Vagina (tissue), 2 donors: ENCODE results near the gene MAPRE3. TPM values are rescaled to one million over a fixed set of nuclear protein-coding genes. Genes with fewer than 3 reads are reported as not detected.

Experiments used
- DNase-seq, 2 donors: peaks; one replicate each; pipeline ENCODE4 v3.0.0-alpha.2; 2017; ENCODE audit errors: extremely low spot score in 2 of 2
- H3K27ac ChIP-seq: fragments of 200-600 bp; sonication (generic); one replicate; pipeline ENCODE4 v1.5.1; 2019
- H3K27me3 ChIP-seq: fragments of 200-600 bp; sonication (generic); one replicate; pipeline ENCODE4 v1.5.1; 2019
- H3K36me3 ChIP-seq, 2 donors: fragments of 200-600 bp; sonication (generic); one replicate each; pipeline ENCODE4 v1.5.1; 2017 to 2019
- H3K4me1 ChIP-seq: fragments of 200-600 bp; sonication (generic); one replicate; pipeline ENCODE4 v1.5.1; 2019
- H3K4me3 ChIP-seq, 2 donors: fragments of 200-600 bp; sonication (generic); 1 replicate in 1 of 2; 2 replicates in 1 of 2; pipeline ENCODE4 v1.5.1; 2016 to 2019
- H3K9me3 ChIP-seq: fragments of 200-600 bp; sonication (generic); one replicate; pipeline ENCODE4 v1.5.1; 2019
- POLR2A ChIP-seq, 2 donors: fragments of 450-650 bp; IDR thresholded peaks; one replicate each; pipeline ENCODE4 v1.6.1; 2017; ENCODE audit warnings: antibody characterized with exemption in 2 of 2, mild to moderate bottlenecking in 2 of 2, moderate library complexity in 2 of 2
- POLR2AphosphoS5 ChIP-seq, 2 donors: sonication (generic); formaldehyde crosslinking; IDR thresholded peaks; one replicate each; pipeline ENCODE4 v1.9.0; 2017; ENCODE audit warnings: antibody characterized with exemption in 2 of 2, mild to moderate bottlenecking in 2 of 2, low read depth in 1 of 2; ENCODE audit not compliant: insufficient read depth in 1 of 2
- intact Hi-C: fragments of 100-400 bp; cut with DNase I; formaldehyde crosslinking; loops from one replicate; pipeline ENCODE4 v1.15.1; 2023
- total RNA-seq: library from RNA; depleted of rRNA; stranded (reverse); fragments of >200 nt; gene quantifications from one replicate; pipeline ENCODE4 v1.2.3, GENCODE V29; 2016
- TF ChIP-seq, protein P1 (sequence below), 3 experiments: fragments of 450-650 bp in 2 of 3; fragments of 200-600 bp in 1 of 3; sonication (generic) in 1 of 3; IDR thresholded peaks; one replicate each; pipeline ENCODE4 v1.5.1; 2017 to 2019; ENCODE audit warnings: antibody characterized with exemption in 3 of 3, mild to moderate bottlenecking in 2 of 3, moderate library complexity in 2 of 3

The MAPRE3 gene
- total RNA-seq, 1 donor from 2014 or later, result 20.6 TPM

DNA sequence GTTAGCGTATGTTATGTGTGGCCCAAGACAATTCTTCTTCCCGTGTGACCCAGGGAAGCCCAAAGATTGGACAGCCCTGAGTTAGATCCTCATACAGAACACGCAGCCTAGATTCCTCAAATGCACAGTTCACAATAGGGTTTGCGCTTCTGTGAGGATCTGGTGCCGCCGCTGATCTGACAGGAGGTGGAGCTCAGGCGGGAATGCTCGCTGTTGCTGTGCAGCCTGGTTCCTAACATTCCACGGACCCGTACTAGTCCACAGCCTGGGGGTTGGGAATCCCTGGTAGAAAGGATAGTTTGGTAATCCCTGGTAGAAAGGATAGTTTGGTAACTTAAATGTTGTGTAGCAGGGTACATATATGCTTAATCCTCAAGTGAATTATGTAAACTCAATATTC is 27.0 kb downstream of the MAPRE3 start:
- Histone ChIP-seq H3K27ac (no peak overlapping the region), H3K9me3 (no peaks in the 10 kb centered on the region), H3K27me3 (no peaks in the 10 kb centered on the region), H3K4me3 (no peak overlapping the region), H3K4me1 (no peaks in the 10 kb centered on the region), H3K36me3 (no peaks in the 10 kb centered on the region)
- intact Hi-C loops, result no loop called here
- TF ChIP-seq POLR2A (IDR thresholded peaks at IDR 0.05) (no peak), POLR2AphosphoS5 (IDR thresholded peaks at IDR 0.05; ENCODE audit: insufficient read depth in 1 of 2, low read depth in 1 of 2) (no peak)
- TF ChIP-seq, protein P1, sequence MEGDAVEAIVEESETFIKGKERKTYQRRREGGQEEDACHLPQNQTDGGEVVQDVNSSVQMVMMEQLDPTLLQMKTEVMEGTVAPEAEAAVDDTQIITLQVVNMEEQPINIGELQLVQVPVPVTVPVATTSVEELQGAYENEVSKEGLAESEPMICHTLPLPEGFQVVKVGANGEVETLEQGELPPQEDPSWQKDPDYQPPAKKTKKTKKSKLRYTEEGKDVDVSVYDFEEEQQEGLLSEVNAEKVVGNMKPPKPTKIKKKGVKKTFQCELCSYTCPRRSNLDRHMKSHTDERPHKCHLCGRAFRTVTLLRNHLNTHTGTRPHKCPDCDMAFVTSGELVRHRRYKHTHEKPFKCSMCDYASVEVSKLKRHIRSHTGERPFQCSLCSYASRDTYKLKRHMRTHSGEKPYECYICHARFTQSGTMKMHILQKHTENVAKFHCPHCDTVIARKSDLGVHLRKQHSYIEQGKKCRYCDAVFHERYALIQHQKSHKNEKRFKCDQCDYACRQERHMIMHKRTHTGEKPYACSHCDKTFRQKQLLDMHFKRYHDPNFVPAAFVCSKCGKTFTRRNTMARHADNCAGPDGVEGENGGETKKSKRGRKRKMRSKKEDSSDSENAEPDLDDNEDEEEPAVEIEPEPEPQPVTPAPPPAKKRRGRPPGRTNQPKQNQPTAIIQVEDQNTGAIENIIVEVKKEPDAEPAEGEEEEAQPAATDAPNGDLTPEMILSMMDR (IDR thresholded peaks at IDR 0.05), result no peak
- DNase-seq, result no peak

DNA sequence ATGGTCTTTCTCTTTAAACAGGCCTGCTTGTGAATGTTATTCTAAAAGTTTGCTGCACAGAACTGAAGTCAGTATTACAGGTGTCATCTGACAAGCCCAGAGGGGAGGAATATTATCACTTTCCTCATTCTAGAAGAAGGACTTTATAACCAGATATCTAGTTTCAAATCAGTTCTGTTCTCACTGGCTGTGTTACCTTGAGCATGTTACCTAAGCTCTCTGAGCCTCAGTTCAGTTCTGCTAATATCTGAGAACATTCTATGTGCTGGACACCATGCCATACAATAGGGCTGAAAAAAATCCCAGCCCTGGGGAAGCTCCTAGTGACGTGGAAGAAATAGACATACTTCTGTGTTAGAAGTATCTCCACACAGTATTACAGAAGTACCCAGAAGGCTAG is 27.9 kb downstream of the MAPRE3 start:
- H3K4me1 ChIP-seq, result no peaks in the 10 kb centered on the region
- H3K27ac ChIP-seq, result no peak overlapping the region
- no peak overlapping the region for H3K4me3 ChIP-seq
- DNase-seq, result no peak
- intact Hi-C loops, result no loop called here
- H3K9me3 ChIP-seq, result no peaks in the 10 kb centered on the region
- no peaks in the 10 kb centered on the region for H3K27me3 ChIP-seq
- TF ChIP-seq POLR2AphosphoS5 (IDR thresholded peaks at IDR 0.05; ENCODE audit: insufficient read depth in 1 of 2, low read depth in 1 of 2) (no peak), POLR2A (IDR thresholded peaks at IDR 0.05) (no peak)
- TF ChIP-seq, protein P1 (IDR thresholded peaks at IDR 0.05), result no peak
- H3K36me3 ChIP-seq, result no peaks in the 10 kb centered on the region

DNA sequence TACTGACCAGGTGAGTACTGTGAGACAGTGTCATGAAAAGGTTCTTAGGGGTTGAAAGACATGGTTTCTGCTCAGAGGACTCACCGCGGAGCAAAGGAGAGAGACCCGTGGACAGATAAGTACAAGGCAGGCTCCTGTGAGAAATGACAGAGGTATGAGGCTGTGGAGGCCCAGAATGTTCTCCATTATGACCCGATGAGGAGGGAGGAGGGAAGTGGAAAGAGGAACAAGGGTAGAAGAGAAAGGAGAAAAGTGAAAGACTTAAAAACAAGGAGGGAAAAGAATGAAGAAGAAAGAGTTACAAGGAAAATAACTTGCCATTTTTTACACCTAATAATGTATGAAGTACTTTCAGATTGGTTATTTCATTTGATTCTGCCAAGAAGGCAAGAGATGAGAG is 29.8 kb downstream of the MAPRE3 start:
- no peak for DNase-seq

DNA sequence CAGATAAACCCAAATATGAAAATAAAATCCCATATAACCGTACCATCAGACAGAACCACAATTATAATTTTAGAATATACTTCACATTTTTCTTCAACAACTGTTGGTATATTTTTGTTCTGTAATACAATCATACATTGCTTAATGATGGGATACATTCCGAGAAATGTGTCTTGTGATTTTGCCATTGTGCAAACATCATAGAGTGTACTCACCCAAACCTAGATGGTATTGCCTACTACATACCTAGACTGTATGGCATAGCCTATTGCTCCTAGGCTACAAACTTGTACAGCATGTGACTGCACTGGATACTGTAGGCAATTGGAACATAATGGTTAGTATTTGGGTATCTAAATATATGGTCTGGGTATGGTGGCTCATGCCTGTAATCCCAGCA is 30.6 kb downstream of the MAPRE3 start:
- TF ChIP-seq POLR2A (IDR thresholded peaks at IDR 0.05) (no peak), POLR2AphosphoS5 (IDR thresholded peaks at IDR 0.05; ENCODE audit: insufficient read depth in 1 of 2, low read depth in 1 of 2) (no peak)
- TF ChIP-seq, protein P1 (IDR thresholded peaks at IDR 0.05), result no peak
- Histone ChIP-seq H3K36me3 (no peaks in the 10 kb centered on the region), H3K9me3 (no peaks in the 10 kb centered on the region), H3K4me3 (no peak overlapping the region), H3K4me1 (no peaks in the 10 kb centered on the region), H3K27me3 (no peaks in the 10 kb centered on the region), H3K27ac (no peak overlapping the region)
- DNase-seq, result no peak
- intact Hi-C loops, result no loop called here

More for the DNA sequence above, 29.8 kb downstream of the MAPRE3 start:
- Histone ChIP-seq H3K27ac (no peak overlapping the region), H3K4me3 (no peak overlapping the region), H3K36me3 (no peaks in the 10 kb centered on the region), H3K4me1 (no peaks in the 10 kb centered on the region), H3K27me3 (no peaks in the 10 kb centered on the region), H3K9me3 (no peaks in the 10 kb centered on the region)
- intact Hi-C loops, result no loop called here
- TF ChIP-seq POLR2AphosphoS5 (IDR thresholded peaks at IDR 0.05; ENCODE audit: insufficient read depth in 1 of 2, low read depth in 1 of 2) (no peak), POLR2A (IDR thresholded peaks at IDR 0.05) (no peak)
- TF ChIP-seq, protein P1 (IDR thresholded peaks at IDR 0.05), result no peak

DNA sequence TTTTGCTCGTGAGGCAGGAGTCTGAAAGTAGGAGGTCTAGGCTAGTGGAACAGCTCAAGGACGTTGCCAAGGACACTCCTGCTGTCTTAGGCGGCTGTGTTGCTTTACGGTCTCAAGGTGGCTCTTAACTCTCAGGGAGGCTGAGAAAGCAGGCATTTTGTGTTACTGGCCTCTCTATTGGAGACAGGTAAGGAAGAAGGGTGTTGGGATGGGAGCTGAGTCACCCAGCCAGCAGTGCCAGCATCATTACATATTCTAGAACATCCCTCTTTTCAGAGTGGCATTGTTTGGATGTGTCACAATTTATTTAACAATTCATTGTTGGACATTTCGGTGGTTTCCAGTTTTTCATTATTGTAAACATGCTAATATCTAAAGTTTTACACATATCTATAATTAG is 31.5 kb downstream of the MAPRE3 start:
- no peak overlapping the region for H3K27ac ChIP-seq
- intact Hi-C loops, result no loop called here
- H3K36me3 ChIP-seq, result no peaks in the 10 kb centered on the region
- no peaks in the 10 kb centered on the region for H3K4me1 ChIP-seq
- no peak overlapping the region for H3K4me3 ChIP-seq
- no peaks in the 10 kb centered on the region for H3K27me3 ChIP-seq
- no peaks in the 10 kb centered on the region for H3K9me3 ChIP-seq
- no peak for DNase-seq
- TF ChIP-seq POLR2AphosphoS5 (IDR thresholded peaks at IDR 0.05; ENCODE audit: insufficient read depth in 1 of 2, low read depth in 1 of 2), result no peak
- TF ChIP-seq POLR2A (IDR thresholded peaks at IDR 0.05), result no peak
- TF ChIP-seq, protein P1 (IDR thresholded peaks at IDR 0.05), result no peak
